ENCODE data around the gene ZBTB37.
A peak's percentile ranks its signal among the peaks of the same experiment; 100 is the strongest.
"Not testable (repeated sequence)": the region's sequence is repeated elsewhere in the genome, so short reads cannot be mapped to it uniquely, and the experiment has no call there.

ZBTB37 gene

GRCh38 chr1:173868266-173869020, at the start of gene ZBTB37:
TSS of gene ZBTB37 (plus strand) at chr1:173868380. CDS start at chr1:173870226, 1,846 bp downstream.
- peak; percentile 93 for DNase-seq

- no peak for DNase-seq
Measured at GRCh38 chr1:173818459-173818858, 49.7 kb upstream of the ZBTB37 start.

GRCh38 chr1:173821680-173822079, 46.5 kb upstream of the ZBTB37 start:
- no peak for DNase-seq

- no peak for DNase-seq
Measured at GRCh38 chr1:173823781-173824314, 44.3 kb upstream of the ZBTB37 start.

- DNase-seq, result peak; percentile 92
Measured at GRCh38 chr1:173824315-173825081, 43.7 kb upstream of the ZBTB37 start, which contains the start of the genes CENPL and DARS2. TSS of gene CENPL (minus strand) at chr1:173824883. CDS start at chr1:173811299, 13,584 bp downstream. TSS of gene DARS2 (plus strand) at chr1:173824673. CDS start at chr1:173825230, 557 bp downstream.

GRCh38 chr1:173827611-173828010, 40.6 kb upstream of the ZBTB37 start:
- no peak for DNase-seq

GRCh38 chr1:173832748-173833147, 35.4 kb upstream of the ZBTB37 start:
- no peak for DNase-seq

- no peak for DNase-seq
Measured at GRCh38 chr1:173852105-173852504, 16.1 kb upstream of the ZBTB37 start.

GRCh38 chr1:173853074-173853473, 15.1 kb upstream of the ZBTB37 start:
- no peak for DNase-seq

- DNase-seq, result no peak
Measured at GRCh38 chr1:173856014-173856413, 12.2 kb upstream of the ZBTB37 start.

- DNase-seq, result no peak
Measured at GRCh38 chr1:173856903-173857302, 11.3 kb upstream of the ZBTB37 start.

- no peak for DNase-seq
Measured at GRCh38 chr1:173857363-173857917, 10.7 kb upstream of the ZBTB37 start.

GRCh38 chr1:173859547-173859946, 8.6 kb upstream of the ZBTB37 start:
- not testable (repeated sequence) for DNase-seq

GRCh38 chr1:173860065-173860464, 8.1 kb upstream of the ZBTB37 start:
- DNase-seq, result no peak

- no peak for DNase-seq
Measured at GRCh38 chr1:173861731-173862145, 6.4 kb upstream of the ZBTB37 start.

- not testable (repeated sequence) for DNase-seq
Measured at GRCh38 chr1:173862146-173862768, 5.9 kb upstream of the ZBTB37 start.

GRCh38 chr1:173862769-173863223, 5.4 kb upstream of the ZBTB37 start:
- no peak for DNase-seq

- no peak for DNase-seq
Measured at GRCh38 chr1:173863224-173864161, 4.7 kb upstream of the ZBTB37 start.

GRCh38 chr1:173864179-173864867, 3.9 kb upstream of the ZBTB37 start:
- DNase-seq, result no peak

GRCh38 chr1:173865468-173866164, 2.6 kb upstream of the ZBTB37 start:
- no peak for DNase-seq
